Fibroblast of pulmonary artery (primary cell): ENCODE measurements around the gene LUC7L.
"Not testable (repeated sequence)": the region's sequence is repeated elsewhere in the genome, so short reads cannot be mapped to it uniquely, and the experiment has no call there.

Experiments used
- DNase-seq: peaks from one replicate; pipeline ENCODE4 v3.0.0-alpha.2; 2010; ENCODE audit warnings: low read depth
- H3K4me3 ChIP-seq: replicated peaks from 2 replicates; pipeline ENCODE4 v1.5.1; 2011; ENCODE audit warnings: low read depth, mild to moderate bottlenecking, control low read depth, low read length, moderate library complexity
- CTCF ChIP-seq: IDR thresholded peaks from 2 replicates; pipeline ENCODE4 v1.5.1; 2011; ENCODE audit warnings: mild to moderate bottlenecking, control low read depth, low read length, inconsistent platforms; ENCODE audit errors: missing control alignments

Gene LUC7L

GRCh38 chr16:180101-180675 lies 49.1 kb downstream of the LUC7L start, which contains the start of gene HBQ1:
TSS of gene HBQ1 (plus strand) at chr16:180459. CDS start at chr16:180487, 28 bp downstream.
- DNase-seq, result peak; percentile 25
- no peak for TF ChIP-seq CTCF
- peak within 1 kb of the TSS; percentile 28 for H3K4me3 ChIP-seq

- no peak overlapping the region for H3K4me3 ChIP-seq
- TF ChIP-seq CTCF, result no peak
- DNase-seq, result no peak
Observed at GRCh38 chr16:179211-180092, 49.8 kb downstream of the LUC7L start.

GRCh38 chr16:178668-179015 lies 50.6 kb downstream of the LUC7L start:
- no peak for TF ChIP-seq CTCF
- DNase-seq, result no peak
- H3K4me3 ChIP-seq, result no peak overlapping the region

GRCh38 chr16:177981-178667 lies 51.1 kb downstream of the LUC7L start:
- no peak overlapping the region for H3K4me3 ChIP-seq
- DNase-seq, result no peak
- TF ChIP-seq CTCF, result no peak

- peak; percentile 9 for DNase-seq
- no peak for TF ChIP-seq CTCF
- H3K4me3 ChIP-seq, result no peak overlapping the region
Observed at GRCh38 chr16:177394-177822, 51.8 kb downstream of the LUC7L start.

- not testable (repeated sequence) for DNase-seq, H3K4me3 ChIP-seq
Observed at GRCh38 chr16:176477-177382, 52.5 kb downstream of the LUC7L start, which contains the start of gene HBA1. TSS of gene HBA1 (plus strand) at chr16:176680. CDS start at chr16:176717, 37 bp downstream.

- H3K4me3 ChIP-seq, DNase-seq: not testable (repeated sequence)
Observed at GRCh38 chr16:176006-176405, 53.2 kb downstream of the LUC7L start.
